GM18517 (cell line): ENCODE results near the gene LHFPL2.
"Not testable (repeated sequence)": the region's sequence is repeated elsewhere in the genome, so short reads cannot be mapped to it uniquely, and the experiment has no call there.

Experiments used
- ATAC-seq: cut with Tn5 transposase; IDR thresholded peaks from one replicate; pipeline ENCODE4 v1.9.1; 2021; ENCODE audit warnings: mild to moderate bottlenecking, moderate library complexity; ENCODE audit not compliant: unreplicated experiment

LHFPL2 gene

GRCh38 chr5:78482948-78483347 lies 165.6 kb downstream of the LHFPL2 start:
- ATAC-seq: no peak

GRCh38 chr5:78476795-78477194 lies 171.8 kb downstream of the LHFPL2 start:
- ATAC-seq: no peak

- ATAC-seq: no peak
Observed at GRCh38 chr5:78475370-78475769, 173.2 kb downstream of the LHFPL2 start.

- no peak for ATAC-seq
Observed at GRCh38 chr5:78473751-78474150, 174.8 kb downstream of the LHFPL2 start.

- ATAC-seq: no peak
Observed at GRCh38 chr5:78472469-78473106, 176.0 kb downstream of the LHFPL2 start.

- ATAC-seq: no peak
Observed at GRCh38 chr5:78471896-78472295, 176.7 kb downstream of the LHFPL2 start.

DNA sequence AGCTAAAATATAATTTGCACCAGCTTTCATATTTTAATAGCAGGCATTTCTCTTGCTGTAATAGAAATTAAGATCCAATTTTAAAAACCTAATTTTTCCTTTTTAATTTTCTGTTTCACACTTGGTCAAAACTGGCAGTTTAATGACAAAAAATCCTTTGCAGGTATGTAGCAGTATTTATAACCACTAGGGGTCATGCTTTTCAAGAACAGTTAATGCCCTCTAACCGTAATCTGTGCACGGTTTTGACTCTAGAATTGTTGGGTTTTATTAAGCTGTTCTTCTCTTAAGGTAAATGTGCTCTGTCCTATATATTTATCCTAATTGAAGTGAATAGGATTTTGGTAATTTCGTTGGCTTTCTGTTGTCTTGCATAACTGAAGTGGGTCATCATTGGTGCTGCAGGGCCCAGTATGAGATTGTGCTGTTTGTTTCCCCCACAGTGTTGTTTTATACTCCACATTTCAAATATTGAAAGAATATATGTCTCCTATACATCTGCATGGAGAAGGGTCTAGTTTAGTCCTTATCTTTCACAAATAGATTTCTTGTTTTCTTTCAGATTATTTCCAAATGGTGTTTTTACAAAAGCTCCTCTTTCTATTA lies 180.7 kb downstream of the LHFPL2 start:
- no peak for ATAC-seq

- no peak for ATAC-seq
Observed at GRCh38 chr5:78467140-78467539, 181.4 kb downstream of the LHFPL2 start.

DNA sequence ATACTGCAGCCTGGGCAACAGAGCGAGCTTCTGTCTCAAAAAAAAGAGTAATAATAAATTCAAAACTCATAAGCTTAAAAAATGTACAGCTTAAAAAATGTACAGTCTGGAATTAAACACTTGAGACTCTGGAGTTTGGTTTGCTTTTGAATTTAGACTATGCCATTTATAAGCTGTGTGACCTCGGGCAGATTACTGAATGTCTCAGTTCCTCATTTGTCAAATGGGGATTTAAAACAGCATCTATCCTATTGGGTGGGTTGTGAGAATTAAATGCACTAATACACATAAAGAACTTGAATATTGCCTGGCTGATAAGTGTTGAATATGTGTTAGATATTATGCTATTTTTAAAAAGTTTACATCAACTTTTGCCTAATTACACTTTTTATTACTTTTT lies 189.7 kb downstream of the LHFPL2 start:
- no peak for ATAC-seq

DNA sequence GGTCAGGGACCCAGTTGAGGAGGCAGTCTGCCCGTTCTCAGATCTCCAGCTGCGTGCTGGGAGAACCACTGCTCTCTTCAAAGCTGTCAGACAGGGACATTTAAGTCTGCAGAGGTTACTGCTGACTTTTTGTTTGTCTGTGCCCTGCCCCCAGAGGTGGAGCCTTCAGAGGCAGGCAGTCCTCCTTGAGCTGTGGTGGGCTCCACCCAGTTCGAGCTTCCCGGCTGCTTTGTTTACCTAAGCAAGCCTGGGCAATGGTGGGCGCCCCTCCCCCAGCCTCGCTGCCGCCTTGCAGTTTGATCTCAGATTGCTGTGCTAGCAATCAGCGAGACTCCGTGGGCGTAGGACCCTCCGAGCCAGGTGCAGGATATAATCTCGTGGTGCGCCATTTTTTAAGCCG lies 191.1 kb downstream of the LHFPL2 start:
- ATAC-seq: not testable (repeated sequence)

GRCh38 chr5:78449103-78449502 lies 199.5 kb downstream of the LHFPL2 start:
- ATAC-seq: no peak

DNA sequence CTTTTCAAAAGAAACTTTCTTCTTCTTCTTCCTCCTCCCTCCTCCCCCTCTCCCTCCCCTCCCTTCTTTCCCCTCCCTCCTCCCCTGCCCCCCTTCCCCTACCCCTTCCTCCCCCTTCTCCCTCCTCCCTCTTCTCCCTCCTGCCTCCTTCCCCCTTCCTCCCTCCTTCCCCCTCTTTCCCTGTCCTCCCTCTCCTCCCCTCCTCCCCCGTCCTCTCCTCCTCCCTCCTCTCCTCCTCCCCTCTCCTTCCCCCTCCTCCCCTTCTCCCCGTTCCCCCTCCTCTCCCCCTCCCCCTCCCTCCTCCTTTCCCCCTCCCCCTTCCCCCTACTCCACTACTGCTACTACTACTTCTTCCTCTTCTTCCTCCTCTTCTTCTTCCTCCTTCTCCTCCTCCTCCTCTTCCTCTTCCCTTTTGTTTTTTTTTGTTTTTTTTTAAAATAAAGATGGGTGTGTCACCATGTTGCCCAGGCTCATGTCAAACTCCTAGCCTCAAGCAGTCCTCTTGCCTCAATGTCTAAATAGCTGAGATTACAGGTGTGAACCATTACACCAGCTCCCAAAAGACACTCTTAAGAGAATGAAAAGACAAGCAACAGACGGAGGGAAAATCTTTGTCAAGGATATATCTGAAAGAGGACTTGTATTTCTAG lies 200.7 kb downstream of the LHFPL2 start:
- ATAC-seq: no peak
